K562 (cell line): ENCODE results near the gene C19orf47. TPM values are rescaled to one million over a fixed set of nuclear protein-coding genes. Genes with fewer than 3 reads are reported as not detected.

Source experiments
- BHLHE40 ChIP-seq: IDR thresholded peaks from 2 replicates; pipeline ENCODE4 v1.6.1; 2011; ENCODE audit warnings: low read length, improper control_type of control experiment
- CBFB ChIP-seq: sonication (generic); formaldehyde crosslinking; IDR thresholded peaks from 2 replicates; pipeline ENCODE4 v1.4.0; 2020; ENCODE audit warnings: mild to moderate bottlenecking, missing genetic modification reagents
- CBX3 ChIP-seq, 2 experiments: IDR thresholded peaks; 1 replicate in 1 of 2; 2 replicates in 1 of 2; pipeline ENCODE4 v1.6.1; 2012; ENCODE audit warnings: inconsistent platforms in 2 of 2, low read length in 2 of 2, borderline replicate concordance in 1 of 2, control low read depth in 1 of 2
- CC2D1A ChIP-seq: fragments of 450-650 bp; IDR thresholded peaks from 2 replicates; pipeline ENCODE4 v1.6.1; 2017; ENCODE audit warnings: mild to moderate bottlenecking
- ETV1 ChIP-seq: fragments of 450-650 bp; conservative IDR thresholded peaks from 2 replicates; pipeline ENCODE4 v1.6.1; 2016; ENCODE audit warnings: missing genetic modification characterization, control low read depth, low read depth, missing compliant biosample characterization
- FIP1L1 ChIP-seq: fragments of 200-400 bp; formaldehyde crosslinking; IDR thresholded peaks from 2 replicates; pipeline ENCODE4 v1.6.1; 2018; ENCODE audit warnings: mild to moderate bottlenecking, low read depth, low read length; ENCODE audit not compliant: poor library complexity, severe bottlenecking
- FOXJ2 ChIP-seq: fragments of 200-800 bp; sonication (Bioruptor generic); IDR thresholded peaks from 2 replicates; pipeline ENCODE4 v1.6.1; 2016; ENCODE audit warnings: missing genetic modification characterization, missing compliant biosample characterization
- GTF2E2 ChIP-seq: fragments of 200-800 bp; sonication (Bioruptor generic); IDR thresholded peaks from 2 replicates; pipeline ENCODE4 v1.6.1; 2016; ENCODE audit warnings: missing genetic modification characterization, missing compliant biosample characterization
- HDAC1 ChIP-seq, 2 experiments: fragments of 450-650 bp; IDR thresholded peaks; 2 replicates each; pipeline ENCODE4 v1.6.1; 2016 to 2017; ENCODE audit warnings: inconsistent platforms in 1 of 2, mild to moderate bottlenecking in 1 of 2, moderate library complexity in 1 of 2
- HSF4 ChIP-seq: fragments of 250-450 bp; sonication (Bioruptor Pico); IDR thresholded peaks from 2 replicates; pipeline ENCODE4 v2.1.2; 2022; ENCODE audit warnings: mild to moderate bottlenecking, moderate library complexity, borderline replicate concordance
- ID3 ChIP-seq, 2 experiments: fragments of 250-450 bp in 1 of 2; fragments of 450-650 bp in 1 of 2; sonication (Bioruptor Pico) in 1 of 2; IDR thresholded peaks; 2 replicates each; pipeline versions ENCODE4 v1.6.1 to v1.8.0; 2016 to 2021; ENCODE audit warnings: mild to moderate bottlenecking in 2 of 2, moderate library complexity in 2 of 2, missing compliant biosample characterization in 1 of 2, missing genetic modification characterization in 1 of 2
- LCOR ChIP-seq: sonication (generic); formaldehyde crosslinking; IDR thresholded peaks from 2 replicates; pipeline ENCODE4 v1.8.0; 2022; ENCODE audit warnings: mild to moderate bottlenecking, missing genetic modification reagents
- MAZ ChIP-seq, 2 experiments: fragments of 450-650 bp in 1 of 2; sonication (generic) in 1 of 2; formaldehyde crosslinking; IDR thresholded peaks in 1 of 2; conservative IDR thresholded peaks in 1 of 2; 2 replicates each; pipeline versions ENCODE4 v1.4.0 to v1.5.0; 2020; ENCODE audit warnings: mild to moderate bottlenecking in 1 of 2, missing genetic modification reagents in 1 of 2
- SAFB ChIP-seq: fragments of 200-400 bp; formaldehyde crosslinking; IDR thresholded peaks from 2 replicates; pipeline ENCODE4 v1.6.1; 2017; ENCODE audit warnings: low read depth, low read length, borderline replicate concordance
- SAP30 ChIP-seq: fragments of 200-600 bp; sonication (generic); IDR thresholded peaks from 2 replicates; pipeline ENCODE4 v1.6.1; 2012; ENCODE audit warnings: borderline replicate concordance, low read depth, mild to moderate bottlenecking, moderate library complexity, low read length, control low read depth, inconsistent platforms; ENCODE audit not compliant: insufficient read depth, poor library complexity, severe bottlenecking
- SMAD3 ChIP-seq: fragments of 450-650 bp; formaldehyde crosslinking; conservative IDR thresholded peaks from 2 replicates; pipeline ENCODE4 v1.4.0; 2020; ENCODE audit warnings: mild to moderate bottlenecking
- SREBF1 ChIP-seq: fragments of 150-350 bp; IDR thresholded peaks from 2 replicates; pipeline ENCODE4 v1.6.1; 2014; ENCODE audit warnings: antibody characterized with exemption, low read depth, low read length, borderline replicate concordance
- SRSF3 ChIP-seq: fragments of 200-400 bp; formaldehyde crosslinking; IDR thresholded peaks from 2 replicates; pipeline ENCODE4 v1.6.1; 2016; ENCODE audit warnings: mild to moderate bottlenecking, low read length, moderate library complexity; ENCODE audit not compliant: insufficient read depth
- STAT5B ChIP-seq: fragments of 250-450 bp; sonication (Bioruptor Pico); IDR thresholded peaks from 2 replicates; pipeline ENCODE4 v1.8.0; 2021; ENCODE audit warnings: mild to moderate bottlenecking, inconsistent platforms
- SUPT5H ChIP-seq: fragments of 450-650 bp; IDR thresholded peaks from 2 replicates; pipeline ENCODE4 v1.6.1; 2016
- ZBTB17 ChIP-seq: fragments of 450-650 bp; formaldehyde crosslinking; IDR thresholded peaks from 2 replicates; pipeline ENCODE4 v1.4.0; 2020; ENCODE audit warnings: mild to moderate bottlenecking
- ZNF146 ChIP-seq: IDR thresholded peaks from one replicate; pipeline ENCODE4 v1.6.1; 2018; ENCODE audit warnings: missing compliant biosample characterization; ENCODE audit not compliant: unreplicated experiment
- ZNF165 ChIP-seq: fragments of 250-450 bp; sonication (Bioruptor Pico); IDR thresholded peaks from 2 replicates; pipeline ENCODE4 v1.4.0; 2020; ENCODE audit warnings: borderline replicate concordance
- ZNF174 ChIP-seq: fragments of 250-450 bp; sonication (Bioruptor Pico); IDR thresholded peaks from 2 replicates; pipeline ENCODE4 v1.4.0; 2020; ENCODE audit warnings: mild to moderate bottlenecking
- ZNF639 ChIP-seq, 2 experiments: fragments of 200-800 bp in 1 of 2; sonication (Bioruptor generic) in 1 of 2; sonication (generic) in 1 of 2; formaldehyde crosslinking in 1 of 2; IDR thresholded peaks in 1 of 2; conservative IDR thresholded peaks in 1 of 2; 2 replicates each; pipeline versions ENCODE4 v1.5.0 to v1.6.1; 2016 to 2020; ENCODE audit warnings: missing compliant biosample characterization in 1 of 2, missing genetic modification characterization in 1 of 2, missing genetic modification reagents in 1 of 2
- ZNF785 ChIP-seq: fragments of 250-450 bp; sonication (Bioruptor Pico); IDR thresholded peaks from 2 replicates; pipeline ENCODE4 v1.4.0; 2020; ENCODE audit warnings: mild to moderate bottlenecking
- polyA plus RNA-seq, 8 experiments: library from polyadenylated mRNA; depleted of rRNA in 4 of 8; stranded (reverse) in 5 of 8; unstranded in 3 of 8; fragments of >200 nt; fragmentation: Nextera tagmentation in 2 of 8; fragmentation: Illumina TruSeq in 1 of 8; extraction: Ambion mirVana in 2 of 8; extraction: Trizol in 1 of 8; gene quantifications; 2 replicates each; pipeline versions ENCODE4 v1.2.1 to v1.2.3, GENCODE V29; 2011 to 2014; ENCODE audit warnings: inconsistent platforms in 1 of 8, missing spikeins in 1 of 8
- total RNA-seq, 7 experiments: library from RNA; depleted of rRNA in 6 of 7; stranded (reverse); fragments of >200 nt in 6 of 7; fragmentation: Illumina TruSeq in 2 of 7; extraction: Trizol in 2 of 7; gene quantifications; 2 replicates each; pipeline versions ENCODE4 v1.2.1 to v1.2.3, GENCODE V29; 2011 to 2021; ENCODE audit warnings: low replicate concordance in 1 of 7

The C19orf47 gene
- total and polyA plus RNA-seq, 9 of the 15 experiments (the other 6 are each of a cell fraction or from before 2014, with no cell fraction given), result 0.08 to 26.1 (median 14.7) TPM

- TF ChIP-seq CBX3 (IDR thresholded peaks at IDR 0.05; ENCODE audit: borderline replicate concordance in 1 of 2, low read length in 2 of 2), result peak in 1 of 2 experiments; percentile 59; a peak in 1 of 3 replicates
- no peak for TF ChIP-seq CC2D1A
- no peak for TF ChIP-seq HSF4 (CRISPR knock-in tag)
- TF ChIP-seq SUPT5H, result peak; percentile 84
- TF ChIP-seq SREBF1, result peak; percentile 87
- TF ChIP-seq ZBTB17, result 0 out of 2 replicates have a peak, but pooled peaks have one; percentile 38
- no peak for TF ChIP-seq ZNF785
- TF ChIP-seq LCOR (CRISPR knock-in tag), result 0 out of 2 replicates have a peak, but pooled peaks have one; percentile 38
- TF ChIP-seq ZNF165 (CRISPR knock-in tag), result no peak
- peak; percentile 56 for TF ChIP-seq SAP30
- peak; percentile 99 for TF ChIP-seq BHLHE40
- TF ChIP-seq ZNF146 (CRISPR knock-in tag), result no peak
- no peak for TF ChIP-seq GTF2E2 (tag)
- TF ChIP-seq ID3 (CRISPR knock-in tag; IDR thresholded peaks at IDR 0.05), result no peak
- peak; percentile 43; the same call in 1 of the 2 replicates for TF ChIP-seq ID3 (tag; IDR thresholded peaks at IDR 0.05)
- TF ChIP-seq SRSF3, result no peak
- TF ChIP-seq FOXJ2, result 0 out of 2 replicates have a peak, but pooled peaks have one; percentile 51
- no peak for TF ChIP-seq CBFB (CRISPR knock-in tag)
- TF ChIP-seq STAT5B (CRISPR knock-in tag), result no peak
- no peak for TF ChIP-seq ZNF174 (CRISPR knock-in tag)
- peak; percentile 85 to 97; a peak in 3 of 4 replicates for TF ChIP-seq MAZ (CRISPR knock-in tag; conservative IDR thresholded peaks at IDR 0.05 in 1 of 2, IDR thresholded peaks at IDR 0.05 in 1 of 2)
- TF ChIP-seq FIP1L1, result no peak
- TF ChIP-seq HDAC1 (IDR thresholded peaks at IDR 0.05), result 0 out of 4 replicates have a peak, but pooled peaks of 1 of the 2 experiments have one; percentile 10
- TF ChIP-seq SMAD3, result 0 out of 2 replicates have a peak, but pooled peaks have one; percentile 16
- peak in 1 of 2 experiments; percentile 98; a peak in 2 of 4 replicates for TF ChIP-seq ZNF639 (CRISPR knock-in tag; conservative IDR thresholded peaks at IDR 0.05 in 1 of 2, IDR thresholded peaks at IDR 0.05 in 1 of 2)
- TF ChIP-seq ETV1 (tag), result peak; percentile 54; the same call in 1 of the 2 replicates
- 0 out of 2 replicates have a peak, but pooled peaks have one; percentile 37 for TF ChIP-seq SAFB
Measured at GRCh38 chr19:40348125-40348913, at the start of gene C19orf47, which contains the start of gene PLD3 (continued).
